Panc1 (cell line): ENCODE measurements around the gene PRKG1. TPM values are rescaled to one million over a fixed set of nuclear protein-coding genes. Genes with fewer than 3 reads are reported as not detected.

Experiments used
- ATAC-seq: fragments of 200-7000 bp; cut with Tn5 transposase; 2 replicates; pipeline ENCODE4 v1.9.1; 2020; ENCODE audit warnings: mild to moderate bottlenecking, moderate library complexity
- BruUV-seq: library from RNA; stranded (reverse); fragments of 400-500 nt; replicated peaks from 2 replicates; lab custom pipeline; 2021; lab: Mats Ljungman, UMichigan
- CTCF ChIA-PET: fragments of 300-600 bp; sonication (Branson Sonifier 250); formaldehyde crosslinking; loops from one replicate; lab custom pipeline; 2022; ENCODE audit warnings: antibody characterized with exemption; lab: Charles Lee
- POLR2A ChIA-PET: fragments of 300-600 bp; sonication (Branson Sonifier 250); formaldehyde crosslinking; loops from one replicate; lab custom pipeline; 2022; ENCODE audit warnings: antibody characterized with exemption; lab: Charles Lee
- DNase-seq: peaks from one replicate; pipeline ENCODE4 v3.0.0-alpha.2; 2010; ENCODE audit warnings: low read depth, low spot score
- H3K27ac ChIP-seq: 2 replicates; pipeline ENCODE4 v1.5.1; 2011; ENCODE audit warnings: mild to moderate bottlenecking, low read length, inconsistent platforms
- H3K27me3 ChIP-seq: fragments of 200-500 bp; sonication (Bioruptor generic); 2 replicates; pipeline ENCODE4 v1.6.0; 2014; ENCODE audit warnings: low read length, inconsistent platforms; ENCODE audit not compliant: control insufficient read depth, insufficient read depth
- H3K36me3 ChIP-seq: fragments of 200-500 bp; sonication (Bioruptor generic); 2 replicates; pipeline ENCODE4 v1.5.1; 2014; ENCODE audit warnings: inconsistent platforms, mild to moderate bottlenecking, low read length, moderate library complexity; ENCODE audit not compliant: control insufficient read depth, insufficient read depth
- H3K4me1 ChIP-seq: 2 replicates; pipeline ENCODE4 v1.5.1; 2011; ENCODE audit warnings: inconsistent platforms, mild to moderate bottlenecking, low read length, moderate library complexity; ENCODE audit not compliant: control insufficient read depth, insufficient read depth
- H3K4me3 ChIP-seq, 2 experiments: 2 replicates each; pipeline ENCODE4 v1.5.1; 2011 to 2012; ENCODE audit warnings: low read depth in 2 of 2, low read length in 2 of 2, mild to moderate bottlenecking in 2 of 2, inconsistent platforms in 1 of 2, moderate library complexity in 1 of 2
- H3K9me3 ChIP-seq: fragments of 200-500 bp; sonication (Bioruptor generic); 2 replicates; pipeline ENCODE4 v1.5.1; 2014; ENCODE audit warnings: low read depth, mild to moderate bottlenecking, inconsistent platforms, low read length, moderate library complexity; ENCODE audit not compliant: control insufficient read depth, insufficient read depth
- CTCF ChIP-seq: fragments of 450-650 bp; IDR thresholded peaks from 2 replicates; pipeline ENCODE4 v1.5.1; 2017; ENCODE audit warnings: mild to moderate bottlenecking
- POLR2AphosphoS5 ChIP-seq: IDR thresholded peaks from 2 replicates; pipeline ENCODE4 v1.6.1; 2012; ENCODE audit warnings: mild to moderate bottlenecking, low read depth, low read length, moderate library complexity
- SIN3A ChIP-seq: IDR thresholded peaks from 2 replicates; pipeline ENCODE4 v1.6.1; 2012; ENCODE audit warnings: low read depth, mild to moderate bottlenecking, low read length, moderate library complexity, borderline replicate concordance; ENCODE audit not compliant: insufficient read depth
- TCF7L2 ChIP-seq: IDR thresholded peaks from 2 replicates; pipeline ENCODE4 v1.6.1; 2011; ENCODE audit warnings: mild to moderate bottlenecking, low read depth, low read length, inconsistent platforms
- in situ Hi-C: cut with HindIII; loops from 2 replicates; pipeline ENCODE4 v1.10.0; 2016; ENCODE audit warnings: low sequenced_read_pairs, low pct_unique_long_range_greater_than_20kb
- intact Hi-C: fragments of 100-400 bp; cut with micrococcal nuclease; formaldehyde crosslinking; loops from one replicate; pipeline ENCODE4 v1.10.0; 2022; ENCODE audit not compliant: unreplicated experiment
- total RNA-seq: library from RNA; stranded (reverse); gene quantifications from one replicate; pipeline ENCODE4 v1.2.1, GENCODE V29; 2021; ENCODE audit not compliant: unreplicated experiment
- TF ChIP-seq, protein P1 (sequence below), 2 experiments: IDR thresholded peaks; 2 replicates each; pipeline ENCODE4 v1.6.1; 2011 to 2012; ENCODE audit warnings: low read depth in 2 of 2, control low read depth in 1 of 2, low read length in 1 of 2, mild to moderate bottlenecking in 1 of 2, moderate library complexity in 1 of 2; ENCODE audit not compliant: insufficient read depth in 1 of 2

The PRKG1 gene
- total RNA-seq, 1 experiment from 2014 or later: 0.92 TPM

DNA sequence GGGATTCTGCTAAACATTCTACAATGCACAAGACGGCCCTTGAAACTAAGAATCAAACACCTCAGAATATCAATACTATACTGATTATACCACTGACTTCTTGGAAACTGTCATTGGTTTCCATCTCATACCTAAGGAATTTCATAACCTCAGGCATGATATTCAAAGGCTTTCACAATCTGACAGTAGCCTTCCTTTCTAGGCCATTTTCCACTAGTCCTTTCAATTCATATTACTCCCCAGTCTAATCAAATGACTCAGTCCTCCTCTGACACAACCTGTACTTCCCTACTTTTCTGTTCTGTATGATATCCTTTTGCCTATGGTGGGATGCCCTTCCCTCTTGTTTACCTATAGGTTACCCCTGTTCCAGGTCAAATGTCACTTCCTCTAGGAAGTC, 576.8 kb downstream of the PRKG1 start:
- no TSS peak for BruUV-seq
- Histone ChIP-seq H3K9me3 (no peaks in the 10 kb centered on the region), H3K36me3 (no peaks in the 10 kb centered on the region), H3K4me3 (no peak overlapping the region), H3K27me3 (no peaks in the 10 kb centered on the region), H3K27ac (no peak overlapping the region), H3K4me1 (no peaks in the 10 kb centered on the region)
- no peak for DNase-seq
- ChIA-PET CTCF (no interaction called here), POLR2A (no interaction called here)
- TF ChIP-seq, protein P1, sequence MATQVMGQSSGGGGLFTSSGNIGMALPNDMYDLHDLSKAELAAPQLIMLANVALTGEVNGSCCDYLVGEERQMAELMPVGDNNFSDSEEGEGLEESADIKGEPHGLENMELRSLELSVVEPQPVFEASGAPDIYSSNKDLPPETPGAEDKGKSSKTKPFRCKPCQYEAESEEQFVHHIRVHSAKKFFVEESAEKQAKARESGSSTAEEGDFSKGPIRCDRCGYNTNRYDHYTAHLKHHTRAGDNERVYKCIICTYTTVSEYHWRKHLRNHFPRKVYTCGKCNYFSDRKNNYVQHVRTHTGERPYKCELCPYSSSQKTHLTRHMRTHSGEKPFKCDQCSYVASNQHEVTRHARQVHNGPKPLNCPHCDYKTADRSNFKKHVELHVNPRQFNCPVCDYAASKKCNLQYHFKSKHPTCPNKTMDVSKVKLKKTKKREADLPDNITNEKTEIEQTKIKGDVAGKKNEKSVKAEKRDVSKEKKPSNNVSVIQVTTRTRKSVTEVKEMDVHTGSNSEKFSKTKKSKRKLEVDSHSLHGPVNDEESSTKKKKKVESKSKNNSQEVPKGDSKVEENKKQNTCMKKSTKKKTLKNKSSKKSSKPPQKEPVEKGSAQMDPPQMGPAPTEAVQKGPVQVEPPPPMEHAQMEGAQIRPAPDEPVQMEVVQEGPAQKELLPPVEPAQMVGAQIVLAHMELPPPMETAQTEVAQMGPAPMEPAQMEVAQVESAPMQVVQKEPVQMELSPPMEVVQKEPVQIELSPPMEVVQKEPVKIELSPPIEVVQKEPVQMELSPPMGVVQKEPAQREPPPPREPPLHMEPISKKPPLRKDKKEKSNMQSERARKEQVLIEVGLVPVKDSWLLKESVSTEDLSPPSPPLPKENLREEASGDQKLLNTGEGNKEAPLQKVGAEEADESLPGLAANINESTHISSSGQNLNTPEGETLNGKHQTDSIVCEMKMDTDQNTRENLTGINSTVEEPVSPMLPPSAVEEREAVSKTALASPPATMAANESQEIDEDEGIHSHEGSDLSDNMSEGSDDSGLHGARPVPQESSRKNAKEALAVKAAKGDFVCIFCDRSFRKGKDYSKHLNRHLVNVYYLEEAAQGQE (IDR thresholded peaks at IDR 0.05; ENCODE audit: insufficient read depth in 1 of 2, low read depth in 2 of 2, low read length in 1 of 2): no peak
- TF ChIP-seq SIN3A: no peak
- TF ChIP-seq POLR2AphosphoS5: no peak
- no peak for TF ChIP-seq CTCF
- no peak for TF ChIP-seq TCF7L2
- in situ Hi-C loops: no loop called here
- no peak for ATAC-seq
- intact Hi-C loops: no loop called here

- ChIA-PET CTCF (no interaction called here), POLR2A (no interaction called here)
- DNase-seq: no peak
- intact Hi-C loops (no loop called here), in situ Hi-C loops (no loop called here)
- H3K4me1 ChIP-seq: no peaks in the 10 kb centered on the region
- no peak overlapping the region for H3K27ac ChIP-seq
- no peaks in the 10 kb centered on the region for H3K36me3 ChIP-seq
- no TSS peak for BruUV-seq
- no peak for ATAC-seq
- H3K27me3 ChIP-seq: no peaks in the 10 kb centered on the region
- H3K9me3 ChIP-seq: no peaks in the 10 kb centered on the region
- H3K4me3 ChIP-seq: no peak overlapping the region
- no peak for TF ChIP-seq CTCF
Measured at GRCh38 chr10:51653025-51653424, 578.7 kb downstream of the PRKG1 start.

DNA sequence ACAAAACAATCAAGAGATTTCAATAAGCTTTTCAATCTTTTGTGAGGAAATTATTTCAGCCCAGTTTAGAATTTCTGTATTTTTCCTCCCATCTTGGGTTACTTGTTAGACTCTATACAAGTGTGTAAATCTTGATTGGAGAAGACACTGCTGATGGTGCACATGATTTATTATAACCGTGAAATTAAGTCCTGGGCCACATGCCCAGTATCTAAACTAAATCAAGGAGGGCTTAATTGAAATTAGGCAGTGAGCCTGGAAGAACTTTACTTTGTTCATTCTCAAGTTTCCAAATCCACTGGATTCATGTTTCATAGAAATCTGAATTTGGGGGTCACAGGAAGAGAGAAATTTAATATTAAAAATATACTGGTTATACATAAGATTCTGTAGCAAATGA, 580.6 kb downstream of the PRKG1 start:
- H3K36me3 ChIP-seq: no peaks in the 10 kb centered on the region
- H3K9me3 ChIP-seq: no peaks in the 10 kb centered on the region
- intact Hi-C loops: no loop called here
- no peak overlapping the region for H3K4me3 ChIP-seq
- H3K27ac ChIP-seq: no peak overlapping the region
- CTCF ChIA-PET: no interaction called here
- DNase-seq (no peak), ATAC-seq (no peak)
- in situ Hi-C loops: no loop called here
- TF ChIP-seq POLR2AphosphoS5: no peak
- TF ChIP-seq, protein P1 (IDR thresholded peaks at IDR 0.05; ENCODE audit: insufficient read depth in 1 of 2, low read depth in 2 of 2, low read length in 1 of 2): no peak
- TF ChIP-seq SIN3A: no peak
- TF ChIP-seq TCF7L2: no peak
- TF ChIP-seq CTCF: no peak
- BruUV-seq: no TSS peak
- POLR2A ChIA-PET: no interaction called here
- H3K27me3 ChIP-seq: no peaks in the 10 kb centered on the region
- no peaks in the 10 kb centered on the region for H3K4me1 ChIP-seq
